Astrocyte (in vitro differentiated cells and primary cell): ENCODE data around the gene PLD3.

ENCODE experiments used
- CTCF ChIP-seq: IDR thresholded peaks from 2 replicates; pipeline ENCODE4 v1.5.1; 2011; ENCODE audit warnings: low read depth, mild to moderate bottlenecking, inconsistent platforms, low read length, moderate library complexity; ENCODE audit not compliant: insufficient read depth
- EZH2 ChIP-seq: IDR thresholded peaks from 2 replicates; pipeline ENCODE4 v1.6.1; 2012; ENCODE audit warnings: mild to moderate bottlenecking, low read length, inconsistent platforms; ENCODE audit not compliant: insufficient read depth

GRCh38 chr19:40355975-40356680, 7.6 kb downstream of the PLD3 start:
- no peak for TF ChIP-seq CTCF
- no peak for TF ChIP-seq EZH2
